Glomerular visceral epithelial cell (primary cell): Measurements from ENCODE around the gene CPNE9.

Source experiments
- DNase-seq: peaks from one replicate; pipeline ENCODE4 v3.0.0-alpha.2; 2016; ENCODE audit errors: extremely low spot score

Gene CPNE9

DNA sequence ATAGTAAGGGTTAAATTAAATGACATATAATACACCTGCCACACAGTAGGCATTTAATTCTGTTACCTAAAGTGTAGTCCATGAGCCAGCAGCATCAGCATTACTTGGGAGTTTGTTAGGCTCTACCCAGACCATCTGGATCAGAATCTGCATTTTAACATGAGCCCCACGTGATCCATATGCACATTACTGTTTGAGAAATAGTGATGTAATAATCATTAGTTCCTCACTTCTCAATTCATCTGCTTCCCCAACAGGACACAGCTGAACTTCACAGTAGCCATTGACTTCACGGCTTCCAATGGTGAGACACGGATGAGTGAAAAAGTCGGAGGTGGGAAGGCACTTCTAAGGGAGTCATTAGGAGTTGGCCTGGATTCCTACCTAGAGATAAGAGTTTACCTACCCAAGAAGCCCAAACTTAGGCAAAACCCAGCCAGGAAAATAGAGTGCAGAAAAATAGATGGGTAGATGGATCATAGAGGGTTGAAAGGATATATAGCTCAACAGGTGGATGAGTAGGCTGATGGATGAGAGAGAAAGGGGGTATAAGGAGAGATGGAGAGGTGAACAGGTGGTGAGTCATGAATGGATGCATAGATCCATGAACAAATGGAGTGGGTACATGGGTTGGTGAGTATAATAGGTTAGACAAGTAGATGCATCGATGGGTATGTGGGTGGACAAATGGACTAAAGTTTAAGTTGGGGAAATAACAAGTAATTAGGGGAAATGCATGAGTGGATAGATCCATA lies 13.3 kb downstream of the CPNE9 start:
- no peak for DNase-seq

DNA sequence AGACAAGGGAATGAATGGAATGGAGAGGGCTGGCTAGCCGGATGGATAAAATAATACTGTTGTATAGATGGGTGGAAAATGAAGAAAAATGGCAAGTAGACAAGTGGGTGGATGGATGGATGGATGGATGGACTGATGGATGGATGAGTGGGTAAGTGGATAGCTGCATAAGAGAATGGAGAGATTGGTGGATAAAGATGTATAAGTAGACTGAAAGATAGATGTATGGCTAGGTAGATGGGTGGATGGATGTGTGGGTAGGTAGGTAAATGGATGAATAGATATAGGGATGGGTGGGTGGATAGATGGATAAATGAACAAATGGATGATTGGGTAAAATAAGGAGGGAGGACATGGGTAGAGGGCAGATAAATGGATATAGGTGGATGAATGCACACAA lies 13.9 kb downstream of the CPNE9 start:
- no peak for DNase-seq

DNA sequence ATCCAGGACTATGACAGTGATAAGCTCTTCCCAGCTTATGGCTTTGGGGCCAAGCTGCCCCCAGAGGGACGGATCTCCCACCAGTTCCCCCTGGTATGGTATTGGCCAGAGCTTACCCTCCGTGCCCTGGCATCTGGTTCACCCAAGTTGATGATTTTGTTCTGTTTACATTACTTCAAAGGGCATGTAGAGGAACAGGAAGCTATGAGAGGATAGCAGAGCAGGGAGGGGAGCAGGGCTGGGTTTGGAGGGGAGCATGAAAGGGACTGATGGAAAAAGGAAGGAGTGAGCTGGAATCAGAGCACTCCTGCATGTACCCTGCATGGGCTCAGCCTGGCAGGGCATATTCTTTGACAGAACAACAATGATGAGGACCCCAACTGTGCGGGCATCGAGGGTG lies 14.5 kb downstream of the CPNE9 start:
- DNase-seq, result no peak

DNA sequence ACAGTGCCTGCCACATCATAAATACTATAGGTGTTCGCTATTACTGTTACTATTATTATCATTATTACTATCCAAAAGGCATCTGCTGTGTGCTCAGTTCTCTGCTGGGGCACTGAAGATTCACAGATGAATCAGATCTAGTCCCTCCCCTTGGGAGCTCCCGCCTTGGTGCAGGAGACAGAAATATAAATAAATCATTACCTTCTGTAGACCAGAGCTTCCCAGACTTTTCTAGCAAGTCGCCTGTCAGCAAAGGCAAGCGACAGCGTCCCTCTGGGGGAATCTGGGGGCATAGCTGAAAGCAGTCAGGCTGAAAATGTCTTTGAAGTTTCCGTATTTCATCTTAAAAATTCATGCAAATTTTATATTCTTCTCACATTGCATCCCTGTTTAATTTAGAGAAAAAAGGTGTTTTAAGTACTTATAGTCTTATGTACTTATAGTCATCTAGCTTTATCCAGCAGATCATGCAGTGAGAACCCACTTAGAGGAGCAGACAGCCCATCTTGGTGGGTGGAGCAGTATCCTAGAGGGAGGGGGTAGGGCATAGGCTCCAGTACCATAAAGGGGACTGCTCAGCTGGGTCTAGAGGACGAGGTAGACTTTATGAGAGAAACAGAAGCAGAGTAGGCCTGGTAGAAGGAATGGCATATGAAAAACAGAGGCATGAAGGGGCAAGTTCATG lies 17.5 kb downstream of the CPNE9 start:
- peak; percentile 35 for DNase-seq

DNA sequence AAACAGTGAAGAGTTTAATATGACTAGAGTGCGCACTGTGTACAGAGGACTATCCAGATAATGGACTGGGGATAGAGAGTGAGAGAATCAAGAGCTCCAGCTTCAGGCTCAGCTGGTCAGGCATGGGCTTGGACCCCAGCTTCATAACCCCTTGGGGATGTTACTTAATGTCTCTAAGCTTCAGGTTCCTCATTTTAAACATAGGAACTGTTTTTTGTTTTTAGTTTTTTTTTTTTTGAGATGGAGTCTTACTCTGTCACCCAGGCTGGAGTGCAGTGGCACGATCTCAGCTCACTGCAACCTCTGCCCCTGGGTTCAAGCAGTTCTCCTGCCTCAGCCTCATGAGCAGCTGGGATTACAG lies 18.0 kb downstream of the CPNE9 start:
- no peak for DNase-seq

DNA sequence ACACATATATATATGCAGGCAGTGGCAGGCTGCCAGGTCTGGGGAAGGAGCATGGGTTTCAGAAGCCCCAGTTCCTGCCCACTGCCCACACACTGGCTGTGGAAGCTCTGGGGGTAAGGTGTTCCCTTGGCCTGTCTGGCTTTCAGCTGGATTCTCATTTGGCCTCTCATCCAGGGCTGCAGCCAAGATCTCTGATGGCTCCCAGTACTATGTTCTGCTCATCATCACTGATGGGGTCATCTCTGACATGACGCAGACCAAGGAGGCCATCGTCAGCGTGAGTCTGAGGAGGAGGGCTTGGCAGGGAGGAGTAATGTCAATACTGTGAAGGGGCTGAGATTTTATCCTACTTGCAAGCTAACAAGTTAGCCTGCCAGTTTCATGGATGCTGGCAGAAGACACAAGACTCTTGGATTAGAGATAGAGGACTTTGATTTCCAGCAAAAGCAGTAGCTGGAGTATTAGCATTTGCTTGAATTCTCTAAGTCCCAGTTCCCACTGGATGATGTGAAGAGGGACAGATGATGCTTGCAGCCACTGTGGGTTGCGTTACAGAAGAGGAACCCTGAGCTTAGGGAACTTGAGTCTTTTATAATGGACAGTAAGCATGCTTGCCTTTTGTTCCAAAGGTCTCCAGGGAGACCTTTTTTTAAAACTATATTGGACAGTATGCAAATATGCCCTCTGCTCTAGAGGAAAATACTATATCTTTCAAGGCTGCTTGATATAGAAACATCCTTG lies 22.3 kb downstream of the CPNE9 start:
- DNase-seq, result no peak

DNA sequence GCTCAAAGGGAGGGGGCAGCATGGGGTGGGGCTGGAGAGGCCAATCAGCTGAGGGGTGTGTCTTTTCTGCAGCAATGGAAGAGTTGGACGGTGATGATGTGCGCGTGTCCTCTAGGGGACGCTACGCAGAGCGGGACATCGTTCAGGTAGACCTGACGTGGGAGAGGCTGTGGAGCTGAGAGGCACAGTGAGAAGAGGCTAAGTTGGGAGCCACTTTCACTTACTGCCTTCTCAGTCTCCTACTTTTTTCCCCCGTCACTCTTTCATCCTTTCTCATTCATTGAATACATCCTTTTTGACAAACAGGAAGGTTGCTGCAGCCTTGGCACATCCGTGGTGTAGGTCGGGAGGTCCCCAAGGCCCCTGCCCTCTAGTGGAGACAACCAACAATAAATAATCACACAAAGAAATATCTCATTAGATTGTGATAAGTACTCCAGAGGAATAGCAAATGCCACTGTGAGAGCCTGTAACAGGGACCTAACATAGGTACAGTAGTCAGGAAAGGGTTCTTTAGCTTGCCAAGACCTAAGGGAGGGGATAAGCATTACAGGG lies 23.5 kb downstream of the CPNE9 start:
- DNase-seq, result no peak

DNA sequence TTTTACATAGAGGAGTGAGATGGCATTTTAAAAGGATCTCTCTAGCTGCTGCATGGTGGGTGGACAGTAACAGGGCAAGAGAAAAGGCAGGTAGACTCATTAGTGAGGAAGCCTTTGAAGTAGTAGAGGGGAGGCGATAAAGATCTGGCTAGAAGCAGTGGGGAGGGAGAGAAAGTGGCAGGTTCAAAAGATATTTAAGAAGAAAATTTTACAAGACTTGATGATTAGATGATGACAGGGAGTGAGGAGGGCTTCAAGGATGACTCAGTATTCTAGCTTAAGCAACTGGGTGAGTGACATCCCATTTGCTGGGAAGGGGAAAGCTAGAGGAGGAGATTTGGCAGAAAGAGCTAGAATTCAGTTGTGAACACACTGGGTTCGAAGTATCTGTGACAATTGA lies 24.1 kb downstream of the CPNE9 start:
- DNase-seq, result no peak

DNA sequence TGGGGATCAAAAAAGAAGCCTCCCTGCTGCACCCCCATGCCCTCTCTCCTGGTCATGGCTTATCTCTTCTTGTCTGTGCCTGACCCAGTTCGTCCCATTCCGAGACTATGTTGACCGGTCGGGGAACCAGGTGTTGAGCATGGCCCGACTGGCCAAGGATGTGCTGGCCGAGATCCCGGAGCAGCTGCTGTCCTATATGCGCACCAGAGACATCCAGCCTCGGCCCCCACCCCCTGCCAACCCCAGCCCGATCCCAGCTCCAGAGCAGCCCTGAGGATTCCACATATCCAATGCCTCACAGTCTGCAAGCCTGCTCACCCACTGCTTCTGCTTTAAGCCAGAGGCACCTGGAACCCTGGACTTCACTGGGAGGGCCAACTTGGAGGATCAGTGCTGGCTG lies 25.8 kb downstream of the CPNE9 start:
- DNase-seq, result no peak

DNA sequence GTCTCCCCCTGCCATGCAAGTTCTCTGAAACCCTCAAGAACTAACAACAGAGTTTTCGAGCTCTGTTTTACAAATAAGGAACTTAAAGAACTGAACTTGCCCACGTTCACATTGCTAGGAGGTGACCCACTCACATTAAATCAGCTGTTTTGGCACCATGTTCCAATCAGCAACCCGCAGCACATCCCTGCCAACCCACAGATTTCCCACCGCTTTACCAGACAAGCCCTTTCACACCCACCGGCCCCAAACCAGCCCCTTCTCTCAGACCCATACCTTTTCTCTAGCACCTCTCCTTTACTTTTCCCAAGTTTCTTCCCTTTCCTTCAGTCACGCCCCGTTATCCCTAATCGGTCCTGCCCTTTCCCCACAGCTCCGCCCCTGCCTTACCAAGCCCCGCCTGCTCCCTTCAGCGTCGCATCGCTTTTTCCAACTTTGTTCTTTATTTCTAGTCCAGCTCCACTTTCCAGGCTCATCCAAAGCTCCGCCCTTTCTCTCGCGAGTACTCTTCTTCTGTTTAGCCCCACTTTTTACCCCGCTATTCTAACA lies 27.1 kb downstream of the CPNE9 start:
- DNase-seq, result no peak

DNA sequence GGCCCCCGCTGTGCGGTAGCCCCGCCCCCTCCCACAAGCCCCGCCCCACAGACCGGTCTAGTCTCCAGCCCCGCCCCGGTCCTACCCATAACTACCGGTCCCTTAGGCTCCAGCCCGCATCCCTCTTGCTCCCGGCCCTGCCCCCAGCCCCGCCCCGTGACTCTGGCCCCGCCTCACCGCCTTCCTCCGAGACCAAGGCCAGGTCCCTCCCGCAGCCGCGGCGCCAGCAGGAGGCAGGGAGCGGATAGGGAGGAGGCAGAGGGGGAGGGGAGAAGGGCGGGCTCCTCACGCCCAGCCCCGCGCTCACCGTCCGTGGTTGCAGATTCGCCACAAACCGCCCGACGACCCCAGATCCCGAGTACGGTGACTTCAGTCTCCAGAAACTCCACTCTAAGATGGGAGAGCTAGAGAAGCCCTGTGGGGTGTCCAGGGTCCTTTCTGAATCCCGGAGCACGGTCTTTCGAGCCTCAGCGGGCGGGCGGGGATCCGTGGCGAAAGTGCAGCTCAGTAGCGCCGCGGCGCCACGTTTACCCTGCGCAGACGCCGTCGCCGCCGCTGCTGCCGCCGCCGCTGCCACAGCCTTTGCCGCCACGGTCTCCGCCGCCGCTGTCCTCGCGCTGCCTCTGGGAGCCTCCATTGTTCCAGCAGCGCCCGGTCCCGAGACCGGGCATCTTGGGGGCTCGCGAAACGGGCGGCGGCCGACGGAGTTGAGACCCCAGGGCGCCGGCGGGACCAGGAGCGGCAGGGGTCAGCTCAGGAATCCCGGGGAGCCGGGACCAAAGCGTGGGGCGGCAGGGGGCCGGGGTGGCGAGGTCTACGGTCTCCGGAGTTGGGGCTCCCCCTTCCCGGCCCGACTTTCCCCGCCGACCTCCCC lies 27.8 kb downstream of the CPNE9 start, which contains the start of gene BRPF1:
TSS of gene BRPF1 (plus strand) at position 530 of the 874 bp plus-strand sequence. CDS start 2,406 bp downstream, outside the sequence.
- peak; percentile 100 for DNase-seq

DNA sequence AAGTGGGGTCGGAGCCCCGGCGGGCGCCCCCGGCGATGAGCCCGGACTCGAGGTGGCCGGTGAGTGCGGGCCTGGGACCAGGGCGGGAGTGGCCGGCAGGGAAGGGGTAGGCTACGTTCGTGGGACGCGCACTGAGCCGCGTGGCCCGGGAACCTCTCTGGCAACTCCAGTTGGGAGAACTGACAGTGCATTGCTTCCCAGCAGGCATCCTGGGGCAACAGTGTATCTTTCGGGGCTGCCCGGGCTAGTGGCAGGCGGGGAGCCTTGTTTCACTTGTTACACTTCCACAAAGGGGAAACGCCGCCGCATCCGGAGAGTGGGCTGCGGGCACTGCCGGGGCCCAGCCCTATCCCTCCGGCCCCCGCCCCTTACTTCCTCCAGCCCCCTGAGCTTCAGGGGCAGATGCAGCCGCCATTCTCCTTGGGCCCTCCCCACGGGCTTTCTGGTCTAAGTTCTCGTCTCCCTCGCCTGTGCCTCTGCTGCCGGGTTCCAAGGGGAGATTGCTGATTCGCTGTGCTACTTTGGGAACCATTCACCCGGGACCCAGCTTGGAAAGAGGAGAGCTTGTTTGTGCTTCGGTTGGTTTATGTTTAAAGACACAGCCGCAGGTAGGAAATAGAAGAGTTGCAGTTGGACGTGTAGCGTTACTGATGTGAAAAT lies 28.6 kb downstream of the CPNE9 start:
- no peak for DNase-seq

DNA sequence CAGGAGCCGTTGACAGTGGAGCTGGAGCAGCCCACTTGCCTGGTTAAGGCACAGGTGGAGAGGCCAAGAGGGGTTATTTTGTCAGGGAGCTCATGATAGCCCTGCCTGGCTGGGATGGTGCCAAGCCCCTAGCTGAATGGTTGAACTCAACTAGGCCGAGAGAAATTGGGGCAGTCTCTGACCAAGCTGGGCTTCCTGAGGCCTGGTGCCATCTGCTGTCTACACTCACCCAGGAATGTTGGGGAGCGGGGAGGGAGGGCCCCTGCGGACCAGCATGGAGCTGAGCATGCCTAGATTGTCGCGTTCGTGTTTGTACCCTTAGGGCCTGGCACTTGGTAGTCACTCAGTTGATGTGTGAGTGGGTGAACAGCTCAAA lies 29.1 kb downstream of the CPNE9 start:
- no peak for DNase-seq

DNA sequence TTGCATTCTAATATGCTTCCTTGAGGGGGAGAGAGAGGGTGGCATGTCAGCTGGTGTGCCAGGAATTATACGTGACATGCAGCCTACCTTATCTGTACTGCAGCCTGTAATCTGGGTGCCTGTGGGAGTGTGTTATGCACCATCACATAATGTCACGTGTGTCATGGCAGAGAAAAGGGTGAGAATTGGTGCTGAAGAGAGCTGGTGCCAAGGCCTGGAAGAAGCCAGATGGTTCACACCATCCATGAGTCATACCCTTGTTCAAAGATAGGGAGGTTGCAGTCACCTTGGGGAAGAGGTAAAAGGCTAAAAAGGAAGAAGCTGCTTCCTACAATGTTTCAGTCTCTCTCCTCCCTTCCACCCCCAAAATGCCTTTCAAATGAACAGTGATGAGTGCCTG lies 33.2 kb downstream of the CPNE9 start:
- no peak for DNase-seq

DNA sequence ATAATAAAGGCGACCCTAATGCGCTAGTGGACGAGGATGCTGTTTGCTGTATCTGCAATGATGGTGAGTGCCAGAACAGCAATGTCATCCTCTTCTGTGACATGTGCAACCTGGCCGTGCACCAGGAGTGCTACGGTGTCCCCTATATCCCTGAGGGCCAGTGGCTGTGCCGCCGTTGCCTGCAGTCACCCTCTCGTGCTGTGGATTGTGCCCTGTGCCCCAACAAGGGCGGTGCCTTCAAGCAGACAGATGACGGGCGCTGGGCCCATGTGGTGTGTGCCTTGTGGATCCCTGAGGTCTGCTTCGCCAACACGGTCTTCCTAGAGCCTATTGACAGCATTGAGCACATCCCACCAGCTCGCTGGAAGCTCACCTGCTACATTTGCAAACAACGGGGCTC lies 35.5 kb downstream of the CPNE9 start:
- DNase-seq, result no peak

DNA sequence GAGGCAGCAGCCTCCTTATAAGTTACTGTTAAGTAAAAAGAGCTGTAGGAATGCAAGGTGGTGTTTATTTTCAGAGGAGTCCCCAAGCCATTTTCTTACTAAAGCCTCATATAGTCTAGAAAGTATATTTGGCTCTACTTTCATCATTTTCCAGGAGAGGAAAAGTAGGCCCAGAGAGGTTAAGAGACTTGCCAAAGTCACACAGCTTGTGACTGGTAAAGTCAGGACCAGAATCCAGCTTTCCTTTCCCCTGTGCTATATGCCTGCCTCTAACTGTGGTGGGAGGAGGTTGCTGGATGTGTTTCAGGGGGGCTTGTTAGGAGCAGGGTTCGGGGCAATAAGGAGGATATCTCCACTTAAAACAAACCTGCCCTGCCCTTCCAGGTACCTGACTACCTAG lies 38.9 kb downstream of the CPNE9 start:
- DNase-seq, result no peak

DNA sequence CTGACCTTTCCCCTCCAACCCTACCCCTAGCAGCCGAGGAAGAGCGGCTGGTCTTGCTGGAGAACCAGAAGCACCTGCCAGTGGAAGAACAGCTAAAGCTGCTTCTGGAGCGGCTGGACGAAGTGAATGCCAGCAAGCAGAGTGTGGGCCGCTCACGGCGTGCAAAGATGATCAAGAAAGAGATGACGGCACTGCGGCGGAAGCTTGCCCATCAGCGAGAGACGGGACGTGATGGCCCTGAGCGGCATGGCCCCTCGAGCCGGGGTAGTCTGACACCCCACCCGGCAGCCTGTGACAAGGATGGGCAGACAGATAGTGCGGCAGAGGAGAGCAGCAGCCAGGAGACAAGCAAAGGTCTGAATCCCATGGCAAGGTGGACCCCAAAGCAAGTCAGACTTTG lies 39.9 kb downstream of the CPNE9 start:
- no peak for DNase-seq

DNA sequence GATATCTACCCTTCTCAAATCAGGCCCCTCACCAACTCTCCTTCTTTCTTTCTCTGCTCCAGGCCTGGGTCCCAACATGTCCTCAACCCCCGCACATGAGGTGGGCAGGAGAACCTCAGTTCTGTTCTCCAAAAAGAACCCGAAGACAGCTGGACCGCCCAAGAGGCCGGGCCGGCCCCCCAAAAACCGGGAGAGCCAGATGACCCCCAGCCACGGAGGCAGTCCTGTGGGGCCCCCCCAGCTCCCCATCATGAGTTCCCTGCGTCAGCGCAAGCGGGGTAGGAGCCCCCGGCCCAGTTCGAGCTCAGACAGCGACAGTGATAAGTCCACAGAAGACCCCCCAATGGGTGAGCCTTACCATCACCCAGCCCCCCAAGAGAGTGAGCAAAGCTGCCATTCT lies 40.5 kb downstream of the CPNE9 start:
- DNase-seq, result no peak

DNA sequence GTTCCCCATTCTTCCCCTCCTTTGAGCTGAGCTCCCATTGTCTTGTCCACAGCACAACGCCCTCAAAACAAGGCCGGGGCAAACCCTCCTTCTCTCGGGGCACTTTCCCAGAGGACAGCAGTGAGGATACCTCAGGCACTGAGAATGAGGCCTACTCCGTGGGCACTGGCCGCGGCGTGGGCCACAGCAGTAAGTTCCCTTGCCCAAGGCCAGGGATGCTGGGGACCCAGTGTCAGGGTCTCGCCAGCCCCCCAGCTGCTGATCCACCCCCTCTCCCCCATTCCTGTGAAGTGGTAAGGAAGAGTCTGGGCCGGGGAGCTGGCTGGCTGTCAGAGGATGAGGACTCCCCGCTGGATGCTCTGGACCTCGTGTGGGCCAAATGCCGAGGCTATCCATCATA lies 41.9 kb downstream of the CPNE9 start:
- DNase-seq, result no peak

DNA sequence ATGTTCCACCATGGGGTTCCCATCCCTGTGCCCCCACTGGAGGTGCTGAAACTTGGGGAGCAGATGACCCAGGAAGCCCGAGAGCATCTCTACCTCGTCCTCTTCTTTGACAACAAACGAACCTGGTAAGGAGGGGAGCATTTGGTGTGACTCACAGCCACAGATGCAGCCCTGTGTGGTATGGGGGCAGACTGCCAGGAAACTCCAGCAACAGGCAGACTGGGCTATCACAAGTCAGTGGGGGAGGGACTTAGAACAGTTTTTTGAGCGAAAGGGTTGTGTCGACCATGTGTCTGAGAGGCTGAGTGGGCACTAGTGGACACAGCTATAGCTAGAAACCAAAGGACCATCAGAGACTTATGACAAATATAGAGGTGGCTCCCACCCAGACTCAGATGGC lies 42.7 kb downstream of the CPNE9 start:
- peak; percentile 84 for DNase-seq

DNA sequence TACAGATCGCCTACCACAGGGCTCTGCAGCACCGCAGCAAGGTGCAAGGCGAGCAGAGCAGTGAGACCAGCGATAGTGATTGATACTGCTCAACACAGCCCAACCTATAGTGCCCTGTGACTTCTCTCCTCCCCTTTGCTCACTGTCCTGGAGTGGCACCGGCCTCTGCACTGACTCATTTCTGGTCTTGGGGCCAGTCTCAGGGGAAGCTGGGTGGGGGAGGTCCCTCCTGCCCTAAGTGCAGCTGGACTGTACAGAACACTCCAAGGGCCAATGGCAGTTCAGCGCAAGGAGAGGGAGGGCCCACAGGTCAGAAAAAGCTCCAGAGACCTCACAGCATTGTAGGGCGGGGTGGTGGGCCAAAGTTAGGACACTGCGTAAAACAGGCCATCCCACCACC lies 43.6 kb downstream of the CPNE9 start:
- peak; percentile 68 for DNase-seq
